ENCODE data around the gene AIF1.
"Not testable (repeated sequence)": the region's sequence is repeated elsewhere in the genome, so short reads cannot be mapped to it uniquely, and the experiment has no call there.

The AIF1 gene

DNA sequence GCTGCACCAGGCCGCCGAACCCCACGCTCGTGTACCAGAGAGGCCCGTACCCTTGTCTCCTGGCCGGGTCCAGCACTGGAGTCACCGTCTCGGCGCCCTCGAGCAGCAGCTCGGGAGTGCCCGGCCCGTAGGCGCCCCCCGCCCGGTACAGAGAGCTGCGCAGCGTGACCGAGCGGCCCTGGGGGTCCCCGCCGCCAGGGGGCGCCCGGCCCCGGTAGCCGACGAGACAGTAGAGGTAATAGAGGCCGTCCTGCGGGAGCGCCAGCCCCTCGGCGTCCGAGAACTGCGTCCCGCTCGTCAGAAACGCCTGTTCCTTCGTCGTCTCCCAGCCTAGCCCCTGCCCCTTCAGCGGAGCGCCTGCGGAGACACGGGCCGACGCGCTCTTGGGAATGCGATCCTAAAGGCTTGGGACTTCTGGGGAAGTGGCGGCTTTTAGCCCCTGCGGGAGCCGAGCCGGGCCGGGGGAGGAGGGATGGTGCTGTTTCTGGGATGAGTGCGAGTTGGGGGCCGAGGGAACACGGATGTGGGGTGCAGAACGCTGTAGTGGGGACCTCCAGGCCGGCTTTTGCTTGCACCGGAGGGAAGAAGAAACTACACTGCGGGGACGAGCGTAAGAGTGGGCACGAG lies 34.1 kb upstream of the AIF1 start:
- DNase-seq, result peak; percentile 83

DNA sequence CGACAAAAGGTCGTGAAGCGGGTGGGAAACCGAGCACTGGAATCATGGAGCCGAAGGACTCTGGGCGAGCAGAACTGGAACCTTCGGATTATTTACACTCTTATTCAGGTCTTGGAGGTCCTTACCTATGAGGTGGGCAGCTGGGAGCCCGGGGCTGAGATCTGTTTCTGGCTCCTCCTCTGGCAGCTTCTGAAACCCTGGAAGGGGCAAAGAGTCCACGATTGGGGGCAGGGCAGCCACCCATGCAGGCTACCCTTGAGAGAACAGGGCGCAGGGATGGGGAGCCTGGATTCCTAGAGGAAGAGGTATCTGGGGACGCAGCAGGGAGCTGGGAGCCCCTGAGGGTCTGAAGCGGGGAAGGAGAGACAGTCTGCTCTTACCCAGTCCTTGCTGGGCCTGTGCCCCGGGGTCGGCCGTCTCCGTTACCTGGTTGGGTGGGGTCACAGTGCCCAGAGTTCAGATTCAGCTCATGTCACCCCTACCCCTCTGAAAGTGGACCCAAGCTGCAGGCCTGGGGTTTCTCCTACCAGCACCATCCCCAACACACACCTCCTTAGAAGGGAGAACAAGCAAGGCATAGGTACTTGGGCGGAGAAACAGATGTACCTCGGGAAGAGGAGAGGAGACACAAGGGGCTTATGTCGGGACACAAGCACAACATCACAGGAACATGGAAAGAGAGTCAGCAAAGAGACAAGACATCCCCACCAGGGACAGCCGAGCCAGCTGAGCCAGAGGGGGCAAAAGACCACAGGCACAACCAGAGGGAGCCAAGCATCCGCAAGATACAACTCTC lies 33.4 kb upstream of the AIF1 start:
- DNase-seq, result no peak

DNA sequence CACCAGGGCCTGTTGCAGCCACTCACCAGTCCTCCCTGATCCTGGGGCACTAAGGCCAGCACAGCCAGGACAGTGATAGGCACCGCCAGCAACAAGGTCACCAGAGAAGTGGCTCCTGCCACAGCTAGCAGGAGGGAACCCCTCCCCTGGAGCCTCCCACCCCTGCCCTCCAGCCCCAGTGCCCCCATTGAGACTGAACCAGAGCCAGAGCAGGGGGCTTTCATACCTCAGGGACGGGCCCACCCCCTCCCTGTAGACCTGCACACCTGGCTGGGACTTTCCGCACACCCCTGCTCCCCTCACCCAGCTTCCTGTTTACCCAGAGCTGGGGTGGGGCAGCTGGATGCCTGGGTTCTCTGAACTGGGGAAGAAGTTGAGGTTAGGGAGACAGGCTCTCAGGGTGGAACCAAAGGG lies 32.8 kb upstream of the AIF1 start, which contains the start of gene LTB:
Gene LTB (minus strand): TSS at position 195 of the 414 bp plus-strand sequence. CDS start 7 bp downstream, at position 188.
- DNase-seq, result peak; percentile 70

GRCh38 chr6:31585491-31585890 lies 29.5 kb upstream of the AIF1 start:
- no peak for DNase-seq

- no peak for DNase-seq
These were observed 29.0 kb upstream of the AIF1 start, which contains the start of gene LST1 for GRCh38 chr6:31586008-31586407. Gene LST1, plus strand, starts transcription at chr6:31586277. Its CDS starts 1,023 bp downstream, at chr6:31587300.

DNA sequence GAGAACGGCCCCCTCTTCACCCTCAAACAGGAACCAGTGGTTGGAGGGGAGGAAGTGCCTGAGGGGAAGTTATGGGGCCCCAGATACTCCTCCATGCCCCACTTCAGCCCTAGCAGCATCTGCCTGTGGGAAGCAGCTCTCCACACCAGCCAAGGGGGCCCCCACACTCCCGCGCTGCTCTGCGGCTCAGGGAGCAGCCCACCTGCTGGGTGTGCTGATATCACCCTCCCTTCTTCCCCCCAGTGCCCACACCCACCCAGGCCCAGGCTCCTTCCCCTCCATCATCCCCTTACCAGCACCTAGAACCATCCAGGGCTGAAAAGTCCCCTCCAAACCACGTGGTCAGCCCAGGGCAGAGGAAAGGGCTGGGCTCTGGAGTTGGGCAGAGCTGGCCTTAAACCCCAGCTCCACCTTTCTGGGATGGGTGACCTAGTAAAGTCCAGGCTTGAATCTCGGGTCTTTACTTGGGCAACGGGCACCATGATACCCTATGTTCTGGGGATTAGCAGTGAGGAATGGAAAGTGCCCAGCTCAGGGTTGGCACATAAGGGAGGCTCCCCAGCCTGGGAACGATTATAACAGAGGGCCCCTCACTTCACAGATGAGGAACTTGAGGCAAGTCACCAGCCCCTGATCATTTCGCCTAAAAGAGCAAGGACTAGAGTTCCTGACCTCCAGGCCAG lies 28.3 kb upstream of the AIF1 start:
- DNase-seq, result no peak

- no peak for DNase-seq
These were observed 26.9 kb upstream of the AIF1 start for GRCh38 chr6:31587791-31588777.

DNA sequence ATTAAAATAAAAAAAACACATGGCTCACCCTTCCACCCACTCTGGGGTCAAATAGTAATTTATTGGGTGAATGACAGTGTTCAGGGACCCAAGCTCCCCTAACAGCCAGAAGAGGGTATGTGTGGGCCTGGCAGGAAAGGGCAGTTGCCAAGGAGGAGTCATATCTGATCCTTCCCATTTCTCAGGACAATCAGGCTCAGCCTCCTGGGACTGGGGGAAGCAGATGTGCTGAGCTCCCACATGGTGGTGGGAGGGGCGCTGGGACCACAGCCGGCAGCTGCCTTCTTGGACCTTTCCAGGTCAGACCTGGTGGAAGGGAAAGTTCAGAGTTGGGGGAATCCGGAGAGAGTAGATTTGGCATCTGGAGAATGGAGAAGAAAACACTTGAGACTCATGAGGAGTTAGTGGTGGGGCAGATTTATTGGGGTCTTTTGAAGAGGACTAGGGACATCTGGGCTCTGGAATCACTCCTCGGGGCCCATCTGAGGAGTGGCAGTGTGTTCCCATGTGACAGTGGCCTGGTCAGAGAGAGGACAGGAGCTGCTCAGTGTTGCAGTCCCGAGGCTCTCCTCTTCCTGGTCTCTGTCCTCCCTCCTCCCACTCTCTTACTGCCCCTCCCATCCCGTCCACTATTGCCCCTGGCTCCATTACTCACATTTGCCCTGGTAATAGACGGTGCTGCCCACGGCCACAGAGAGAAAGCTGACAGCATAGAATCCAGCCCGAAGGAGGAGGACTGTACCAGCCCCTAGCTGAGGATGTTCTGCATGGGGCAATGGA lies 26.0 kb upstream of the AIF1 start:
- DNase-seq, result no peak

DNA sequence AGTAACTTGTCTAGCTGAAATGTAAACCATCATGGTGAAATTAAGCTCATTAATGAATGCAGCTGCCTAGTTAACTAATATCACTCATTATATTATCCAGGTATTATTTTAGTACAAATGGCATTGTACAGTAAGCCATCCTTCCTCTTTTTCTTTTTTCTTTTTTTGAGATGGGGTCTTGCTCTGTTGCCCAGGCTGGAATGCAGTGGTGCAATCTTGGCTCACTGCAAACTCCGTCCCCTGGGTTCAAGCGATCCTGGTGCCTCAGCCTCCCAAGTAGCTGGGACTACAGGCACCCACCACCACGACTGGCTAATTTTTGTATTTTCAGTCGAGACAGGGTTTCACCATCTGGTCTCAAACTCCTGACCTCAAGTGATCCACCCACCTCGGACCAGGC lies 24.3 kb upstream of the AIF1 start:
- DNase-seq, result not testable (repeated sequence)

DNA sequence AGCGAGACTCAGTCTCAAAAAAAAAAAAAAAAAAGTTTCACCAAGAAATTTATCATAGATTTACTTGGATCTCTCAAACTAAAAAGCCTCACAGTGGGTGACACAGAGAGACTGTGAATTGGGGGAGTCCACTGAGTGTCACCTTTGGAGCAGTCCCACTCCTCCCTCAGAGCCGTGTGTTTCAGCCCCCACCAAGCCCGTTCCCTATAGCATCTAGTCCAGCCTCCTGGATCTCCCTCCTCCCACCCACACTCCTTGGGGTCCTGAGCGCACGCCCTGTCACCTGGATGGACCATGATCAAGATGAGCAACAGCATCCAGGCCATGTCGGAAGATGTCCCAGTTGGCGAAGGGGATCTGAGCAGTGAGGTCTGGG lies 22.6 kb upstream of the AIF1 start:
- no peak for DNase-seq

DNA sequence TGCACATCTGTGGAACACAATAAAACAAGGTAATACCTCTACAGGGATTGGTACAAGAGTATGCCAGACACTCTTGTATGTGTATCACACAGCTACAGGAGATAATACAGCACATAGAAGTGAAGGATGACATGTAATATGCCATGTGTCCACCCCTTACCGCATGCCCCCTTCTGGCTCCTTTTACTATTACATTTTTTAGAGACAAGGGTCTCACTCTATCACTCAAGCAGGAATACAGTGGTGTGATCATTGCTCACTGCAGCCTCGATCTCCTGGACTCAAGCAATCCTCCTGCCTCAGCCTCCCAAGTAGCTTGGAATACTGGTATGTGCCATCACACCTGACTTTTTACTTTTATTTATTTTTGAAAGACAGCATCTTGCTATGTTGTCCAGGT lies 18.0 kb upstream of the AIF1 start:
- DNase-seq, result peak; percentile 13

- DNase-seq, result no peak
These were observed 7.7 kb upstream of the AIF1 start for GRCh38 chr6:31607317-31607716.

DNA sequence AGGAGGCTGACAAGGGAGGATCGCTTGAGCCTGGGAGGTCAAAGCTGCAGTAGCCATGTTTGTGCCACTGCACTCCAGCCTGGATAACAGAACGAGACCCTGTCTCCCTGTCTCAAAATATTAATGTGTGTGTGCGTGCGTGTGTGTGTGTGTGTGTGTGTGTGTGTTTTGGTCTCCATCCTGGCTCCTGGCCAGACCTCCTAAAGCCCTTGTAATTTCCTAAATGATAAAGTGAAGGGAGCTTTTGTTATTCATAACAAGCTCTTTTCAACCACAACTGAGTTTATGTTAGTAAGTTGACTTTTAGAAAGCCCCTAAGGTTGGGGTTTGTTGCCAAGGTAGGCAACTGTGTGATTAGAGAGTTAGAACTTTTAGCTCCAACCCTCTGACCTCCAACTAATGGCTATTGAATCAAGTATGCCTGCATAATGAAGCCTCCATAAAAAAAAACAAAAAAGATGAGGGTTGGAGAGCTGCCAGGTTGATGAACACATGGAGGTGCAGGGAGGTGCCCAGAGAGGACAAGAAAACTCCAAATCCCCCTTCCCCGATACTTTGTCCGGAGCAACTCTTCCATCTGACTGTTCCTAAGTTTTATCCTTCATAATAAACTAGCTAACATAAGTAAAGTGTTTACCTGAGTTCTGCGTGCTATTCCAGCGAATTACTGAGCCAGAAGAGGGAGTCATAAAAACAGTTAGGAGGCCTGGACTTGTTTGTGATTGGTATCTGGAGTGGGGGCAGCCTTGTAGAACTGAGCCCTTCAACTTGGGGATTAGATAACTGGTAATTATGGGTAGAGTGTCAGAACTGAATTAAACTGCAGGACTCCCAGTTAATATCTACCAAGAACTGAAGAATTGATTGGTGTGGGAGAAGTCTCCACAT lies 5.3 kb upstream of the AIF1 start:
- DNase-seq, result no peak

- DNase-seq, result no peak
These were observed 4.1 kb upstream of the AIF1 start for GRCh38 chr6:31610968-31611367.

DNA sequence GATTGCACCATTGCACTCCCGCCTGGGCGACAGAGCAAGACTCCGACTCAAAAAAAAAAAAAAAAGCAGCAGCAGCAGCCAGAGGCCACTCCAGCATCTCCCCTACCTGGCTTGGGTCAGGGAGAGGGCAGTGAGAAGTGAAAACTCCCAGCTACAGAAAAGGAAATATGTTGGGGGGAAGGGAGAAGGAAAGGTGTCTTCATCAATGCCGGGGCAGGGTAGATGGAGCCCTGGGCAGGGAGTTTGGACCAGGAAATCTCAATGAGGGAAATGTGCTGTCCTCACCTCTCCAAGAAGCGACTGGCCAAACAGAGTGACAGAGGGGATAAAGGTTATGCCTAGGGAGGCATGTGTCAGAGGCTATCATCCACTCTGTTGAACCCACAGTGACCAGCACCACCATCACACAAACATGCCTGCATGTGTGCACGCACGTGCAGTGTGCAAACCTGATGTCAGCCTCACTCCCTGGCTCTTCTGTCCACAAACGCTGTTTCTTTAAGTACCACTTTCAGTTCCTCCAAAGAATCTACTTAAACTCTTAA lies 887 bp upstream of the AIF1 start:
- no peak for DNase-seq

- peak; percentile 11 for DNase-seq
These were observed 714 bp downstream of the AIF1 start for GRCh38 chr6:31615748-31616147.

DNA sequence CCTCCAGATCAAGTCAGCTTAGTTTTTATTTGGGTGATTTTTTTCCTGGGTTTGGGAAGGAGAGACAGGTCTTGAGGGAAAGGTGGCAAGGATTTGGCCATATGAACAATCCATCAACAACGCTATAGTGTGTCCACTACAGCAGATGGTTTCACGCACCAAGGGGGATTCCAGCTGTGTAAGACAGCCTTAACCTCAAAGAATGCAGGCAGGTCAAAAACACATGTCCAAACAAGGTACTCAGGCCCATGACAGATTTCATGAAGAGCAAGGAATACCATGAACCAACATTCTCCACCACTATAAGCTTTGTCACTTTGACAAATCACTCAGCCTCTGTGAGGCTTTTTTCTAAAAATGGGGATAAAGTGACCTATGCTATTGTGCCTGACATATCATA lies 2.0 kb downstream of the AIF1 start:
- no peak for DNase-seq

- DNase-seq, result peak; percentile 93
These were observed 5.0 kb downstream of the AIF1 start for GRCh38 chr6:31619805-31620585.

- peak; percentile 78 for DNase-seq
These were observed 5.7 kb downstream of the AIF1 start, which contains the start of gene PRRC2A for GRCh38 chr6:31620586-31621319. Gene PRRC2A, plus strand, starts transcription at chr6:31620715. Its CDS starts 2,075 bp downstream, at chr6:31622790.

All from effector CD8-positive, alpha-beta T cell (primary cell).